ENCODE results near the gene PEX11A.

DNA sequence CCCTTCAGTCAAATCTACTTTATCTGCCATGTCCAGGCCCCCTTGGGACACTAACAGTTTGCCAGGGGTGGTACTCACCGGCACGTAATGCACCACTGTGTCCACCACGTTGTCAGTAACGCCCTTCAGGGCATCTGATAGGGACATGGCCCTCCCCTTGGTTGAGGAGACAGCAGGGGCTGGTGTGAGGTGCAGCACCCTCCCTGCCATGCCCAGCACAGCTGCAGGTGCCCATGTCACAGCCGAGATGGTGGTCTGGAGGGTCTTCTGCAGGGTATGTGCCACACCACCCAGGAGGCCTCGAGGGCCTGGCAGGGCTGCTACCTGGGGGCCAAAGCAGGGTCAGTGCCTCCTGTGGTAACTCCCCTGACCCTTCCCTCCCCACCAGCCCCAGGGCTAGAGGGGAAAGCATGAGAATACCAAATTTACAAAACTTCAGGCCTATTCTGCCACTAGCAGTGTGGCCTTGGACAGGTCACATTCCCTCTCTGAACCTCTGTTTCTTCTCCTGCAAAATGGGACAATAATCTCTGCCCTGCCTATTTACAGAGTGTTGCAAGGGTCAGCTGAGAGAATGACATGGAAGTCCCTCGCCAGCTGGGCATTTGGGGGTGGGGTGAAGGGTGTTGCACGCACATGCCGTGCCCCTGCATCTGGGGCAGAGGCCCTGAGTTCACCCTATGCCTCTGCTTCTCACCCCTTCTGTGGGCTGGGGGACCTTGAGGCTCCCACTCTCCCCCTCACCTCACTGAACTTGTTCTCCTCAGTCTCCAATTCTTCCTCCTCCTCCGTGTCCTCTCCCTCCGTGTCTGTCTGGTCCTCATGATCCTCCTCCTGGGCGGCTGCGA, 23.5 kb downstream of the PEX11A start:
- TF ChIP-seq, protein P1, sequence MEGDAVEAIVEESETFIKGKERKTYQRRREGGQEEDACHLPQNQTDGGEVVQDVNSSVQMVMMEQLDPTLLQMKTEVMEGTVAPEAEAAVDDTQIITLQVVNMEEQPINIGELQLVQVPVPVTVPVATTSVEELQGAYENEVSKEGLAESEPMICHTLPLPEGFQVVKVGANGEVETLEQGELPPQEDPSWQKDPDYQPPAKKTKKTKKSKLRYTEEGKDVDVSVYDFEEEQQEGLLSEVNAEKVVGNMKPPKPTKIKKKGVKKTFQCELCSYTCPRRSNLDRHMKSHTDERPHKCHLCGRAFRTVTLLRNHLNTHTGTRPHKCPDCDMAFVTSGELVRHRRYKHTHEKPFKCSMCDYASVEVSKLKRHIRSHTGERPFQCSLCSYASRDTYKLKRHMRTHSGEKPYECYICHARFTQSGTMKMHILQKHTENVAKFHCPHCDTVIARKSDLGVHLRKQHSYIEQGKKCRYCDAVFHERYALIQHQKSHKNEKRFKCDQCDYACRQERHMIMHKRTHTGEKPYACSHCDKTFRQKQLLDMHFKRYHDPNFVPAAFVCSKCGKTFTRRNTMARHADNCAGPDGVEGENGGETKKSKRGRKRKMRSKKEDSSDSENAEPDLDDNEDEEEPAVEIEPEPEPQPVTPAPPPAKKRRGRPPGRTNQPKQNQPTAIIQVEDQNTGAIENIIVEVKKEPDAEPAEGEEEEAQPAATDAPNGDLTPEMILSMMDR (conservative IDR thresholded peaks at IDR 0.05; ENCODE audit: low read depth, low read length) = no peak
- TF ChIP-seq EZH2 (IDR thresholded peaks at IDR 0.05; ENCODE audit: borderline replicate concordance, low read depth, low read length, poor library complexity, severe bottlenecking) = no peak

Data from A673 (cell line).